GM21825 (cell line): ENCODE measurements around the gene UMODL1.

Experiments used
- ATAC-seq: cut with Tn5 transposase; IDR thresholded peaks from one replicate; pipeline ENCODE4 v1.9.1; 2021; ENCODE audit warnings: mild to moderate bottlenecking, moderate library complexity; ENCODE audit not compliant: unreplicated experiment

Gene UMODL1

GRCh38 chr21:42071146-42071737 lies at the start of gene UMODL1:
TSS of gene UMODL1 (plus strand) at chr21:42071317. CDS start at chr21:42071317, 0 bp downstream.
- no peak for ATAC-seq

GRCh38 chr21:42021371-42022090 lies 49.6 kb upstream of the UMODL1 start:
- ATAC-seq: no peak

DNA sequence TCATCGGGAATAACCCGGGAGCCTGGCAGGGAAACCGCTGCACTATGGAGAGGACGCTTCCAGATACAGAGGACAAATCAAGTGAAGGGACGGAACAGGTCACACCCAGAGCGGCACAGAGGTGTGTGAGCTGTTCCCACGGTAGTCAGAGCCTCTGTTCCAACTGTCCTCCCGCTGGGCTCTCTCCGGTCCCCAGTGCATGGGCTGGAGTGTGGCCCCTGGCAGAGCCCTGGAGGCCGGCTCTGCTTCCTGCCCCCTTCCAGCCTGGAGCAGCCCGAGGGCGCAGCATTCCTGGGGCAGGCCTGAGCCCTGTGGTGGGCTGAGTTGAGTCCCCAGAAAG lies 49.1 kb upstream of the UMODL1 start:
- ATAC-seq: no peak

DNA sequence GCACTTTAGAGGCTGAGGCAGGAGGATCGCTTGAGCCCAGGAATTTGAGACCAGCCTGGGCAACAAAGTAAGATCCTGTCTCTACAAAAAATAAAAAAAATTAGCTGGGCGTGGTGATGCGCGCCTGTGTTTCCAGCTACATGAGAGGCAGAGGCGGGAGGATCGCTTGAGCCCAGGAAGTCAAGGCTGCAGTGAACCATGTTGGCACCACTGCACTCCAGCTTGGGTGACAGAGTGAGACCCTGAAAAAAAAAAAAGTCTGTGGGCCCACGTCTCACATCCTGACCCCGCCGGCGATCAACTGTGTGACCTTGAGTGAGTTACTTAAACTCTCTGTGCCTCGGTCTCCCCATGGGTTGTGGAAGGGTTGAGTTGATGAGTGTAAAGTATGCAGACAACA lies 48.2 kb upstream of the UMODL1 start:
- no peak for ATAC-seq

DNA sequence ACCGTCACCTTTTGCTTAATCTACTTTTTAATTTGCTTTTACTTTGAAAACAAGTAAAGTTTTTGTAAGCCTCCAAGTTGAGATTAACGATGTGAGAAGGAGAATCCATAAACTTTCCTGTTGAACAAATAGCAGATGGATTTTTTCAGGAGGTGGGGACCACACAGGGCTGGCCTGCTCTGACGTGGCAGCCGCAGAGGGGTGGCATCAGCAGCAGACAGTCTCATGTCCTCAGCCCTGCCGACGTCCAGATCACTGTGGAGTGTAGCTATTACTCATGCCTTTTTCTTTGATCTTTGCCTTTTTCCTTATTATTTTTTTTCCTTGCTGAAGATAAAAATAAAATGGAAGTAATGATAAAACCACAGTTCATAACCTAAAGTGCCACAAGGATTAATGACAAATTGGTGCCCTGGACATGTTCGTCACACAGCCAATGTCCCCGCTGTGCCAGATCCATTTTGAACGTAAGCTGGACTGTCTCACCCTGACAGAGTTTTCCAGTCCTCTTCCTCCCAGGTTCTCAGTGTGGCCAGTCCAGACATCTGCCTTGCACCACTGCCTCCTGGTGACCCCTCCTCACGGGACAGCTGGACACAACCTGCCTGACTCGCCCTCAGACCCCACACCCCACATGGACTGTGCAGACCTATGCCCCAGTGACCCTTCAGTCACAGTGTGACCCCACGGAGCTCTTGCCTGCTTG lies 45.6 kb upstream of the UMODL1 start:
- no peak for ATAC-seq

GRCh38 chr21:42026082-42026435 lies 45.1 kb upstream of the UMODL1 start:
- ATAC-seq: no peak

- no peak for ATAC-seq
Observed at GRCh38 chr21:42027085-42027821, 43.9 kb upstream of the UMODL1 start.

DNA sequence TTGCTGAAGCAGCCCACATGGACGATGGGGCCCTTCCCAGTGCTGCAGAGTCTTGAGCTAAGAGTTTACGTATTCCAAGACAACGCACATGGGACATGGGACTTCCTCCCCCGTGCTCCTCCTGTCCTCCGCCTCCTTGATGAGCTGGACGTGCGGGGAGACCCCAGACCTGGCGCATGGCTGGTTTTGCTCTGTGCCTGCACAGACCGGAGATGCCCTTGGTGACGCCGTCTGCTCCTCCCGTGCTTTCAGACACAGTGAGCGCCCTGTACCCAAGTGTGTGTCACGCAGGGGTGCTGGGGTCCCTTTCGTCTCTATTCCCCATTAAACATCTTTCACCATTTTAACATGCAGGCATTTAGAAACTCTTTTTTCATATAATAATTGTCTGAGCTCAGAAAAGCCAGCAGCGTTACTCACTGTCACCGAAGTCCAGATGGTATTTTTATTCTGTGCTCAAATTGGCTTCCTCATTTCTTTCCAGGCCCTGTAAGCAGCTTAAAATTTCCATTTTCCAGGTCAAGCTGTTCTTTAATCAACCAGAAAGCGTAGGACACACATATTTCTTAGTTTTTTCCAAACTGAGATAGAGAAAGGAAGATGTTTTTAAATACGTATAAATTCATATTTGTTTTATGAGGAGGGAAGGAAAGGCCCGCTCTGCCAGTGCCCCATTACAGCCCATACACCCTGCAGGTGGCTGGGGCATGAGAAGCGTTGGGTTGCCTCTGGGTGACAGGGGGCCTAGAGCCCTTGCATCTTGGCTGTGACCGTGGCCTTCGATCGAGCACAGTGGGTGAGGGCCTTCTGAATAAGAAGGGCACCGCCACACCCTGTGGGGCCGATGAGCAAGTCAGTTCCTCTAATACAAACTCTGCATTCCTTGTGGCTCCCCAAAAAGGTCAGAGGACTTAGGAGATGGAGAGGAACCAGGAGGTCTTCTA lies 43.0 kb upstream of the UMODL1 start:
- no peak for ATAC-seq

GRCh38 chr21:42028766-42029425 lies 42.2 kb upstream of the UMODL1 start:
- ATAC-seq: no peak

DNA sequence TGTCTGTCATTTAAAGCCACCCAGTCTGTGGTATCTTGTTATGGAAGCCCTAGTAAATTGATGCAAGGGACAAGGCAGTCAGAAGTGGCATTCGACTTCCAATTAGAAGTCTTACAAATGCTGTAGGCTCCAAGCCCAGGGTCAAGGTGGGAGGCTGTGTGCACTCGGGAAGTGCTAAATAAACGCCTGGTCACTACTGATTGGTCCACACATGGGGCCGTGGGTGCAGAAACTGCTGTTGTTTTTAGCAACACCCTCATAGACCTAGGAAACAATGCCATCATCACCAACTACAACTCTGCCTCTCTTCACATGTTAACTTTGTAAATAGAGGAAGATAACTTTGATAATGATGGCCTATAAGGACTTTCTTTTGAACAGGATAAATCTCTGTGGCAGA lies 40.8 kb upstream of the UMODL1 start:
- no peak for ATAC-seq

- no peak for ATAC-seq
Observed at GRCh38 chr21:42031241-42031640, 39.9 kb upstream of the UMODL1 start.

DNA sequence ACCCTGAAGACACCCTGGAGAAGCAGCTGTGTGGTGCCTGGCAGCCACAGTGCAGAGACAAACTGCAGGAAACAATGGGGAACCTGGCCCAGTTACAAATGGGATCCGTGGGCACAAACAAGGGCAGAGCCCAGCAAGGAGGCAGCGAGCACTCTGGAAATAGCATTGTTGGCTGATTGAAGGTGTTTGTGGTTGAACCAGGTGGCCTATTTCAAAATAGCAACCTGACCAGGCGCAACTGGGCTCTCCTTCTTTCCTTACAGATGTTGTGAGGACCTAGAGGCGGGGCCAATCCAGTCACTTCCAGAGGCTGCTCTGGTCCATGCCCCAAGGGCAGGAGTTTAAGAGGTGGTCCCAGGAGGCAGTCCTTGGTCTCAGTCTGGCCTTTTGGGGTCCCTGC lies 39.3 kb upstream of the UMODL1 start:
- no peak for ATAC-seq

DNA sequence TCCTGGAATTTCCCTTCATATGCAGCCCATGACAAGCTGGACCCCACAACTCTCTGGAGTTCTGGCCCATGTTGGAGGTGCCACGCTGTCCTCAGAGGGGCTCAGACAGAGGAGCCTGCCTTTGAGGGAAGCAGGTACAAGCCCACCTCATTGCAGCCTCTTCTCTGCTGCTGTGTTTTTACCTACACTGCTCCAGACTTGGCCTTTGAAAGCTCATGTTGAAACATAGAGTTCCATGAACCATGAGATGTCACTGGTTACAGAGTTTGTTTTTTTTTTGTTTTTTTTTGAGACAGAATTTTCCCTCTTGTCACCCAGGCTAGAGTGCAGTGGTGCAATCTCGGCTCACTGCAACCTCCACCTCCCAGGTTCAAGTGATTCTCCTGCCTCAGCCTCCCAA lies 38.9 kb upstream of the UMODL1 start:
- no peak for ATAC-seq

- no peak for ATAC-seq
Observed at GRCh38 chr21:42032968-42033367, 38.1 kb upstream of the UMODL1 start.

- ATAC-seq: no peak
Observed at GRCh38 chr21:42036313-42036712, 34.8 kb upstream of the UMODL1 start.

GRCh38 chr21:42037516-42037915 lies 33.6 kb upstream of the UMODL1 start:
- no peak for ATAC-seq

GRCh38 chr21:42037943-42038342 lies 33.2 kb upstream of the UMODL1 start:
- no peak for ATAC-seq

- ATAC-seq: no peak
Observed at GRCh38 chr21:42038393-42038792, 32.7 kb upstream of the UMODL1 start.

DNA sequence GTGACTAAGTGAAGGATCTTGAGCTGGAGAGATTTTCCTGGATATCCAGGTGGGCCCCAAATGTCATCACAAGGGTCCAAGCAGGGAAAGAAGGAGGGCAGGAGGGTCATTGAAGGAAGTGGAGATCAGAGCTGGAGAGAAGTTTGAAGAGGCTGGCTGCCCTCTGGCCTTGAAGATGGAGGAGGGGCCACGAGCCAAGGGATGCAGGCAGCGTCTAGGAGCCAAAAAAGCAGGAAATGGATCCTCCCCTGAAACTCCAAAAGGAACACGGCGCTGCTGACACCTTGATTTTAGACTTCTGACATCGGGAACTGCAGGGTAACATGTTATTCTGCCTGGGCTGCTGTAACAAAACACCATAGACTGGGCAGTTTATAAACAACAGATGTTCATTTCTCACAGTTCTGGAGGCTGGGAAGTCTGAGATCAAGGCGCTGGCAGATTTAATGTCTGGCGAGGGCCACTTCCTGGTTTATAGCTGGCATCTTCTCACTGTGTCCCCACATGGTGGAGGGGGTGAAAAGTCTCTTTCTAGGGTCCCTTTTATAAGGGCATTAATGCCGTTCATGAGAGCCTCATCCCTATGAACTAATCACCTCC lies 32.2 kb upstream of the UMODL1 start:
- no peak for ATAC-seq

GRCh38 chr21:42039470-42039901 lies 31.6 kb upstream of the UMODL1 start:
- ATAC-seq: no peak
